ENCODE data around the gene ARHGEF17. TPM values are rescaled to one million over a fixed set of nuclear protein-coding genes. Genes with fewer than 3 reads are reported as not detected.
"Not testable (repeated sequence)": the region's sequence is repeated elsewhere in the genome, so short reads cannot be mapped to it uniquely, and the experiment has no call there.

The ARHGEF17 gene
- total and polyA plus RNA-seq, 2 of the 8 experiments (the other 6 are each of a cell fraction or from before 2014, with no cell fraction given): 11.3 to 14.6 TPM

DNA sequence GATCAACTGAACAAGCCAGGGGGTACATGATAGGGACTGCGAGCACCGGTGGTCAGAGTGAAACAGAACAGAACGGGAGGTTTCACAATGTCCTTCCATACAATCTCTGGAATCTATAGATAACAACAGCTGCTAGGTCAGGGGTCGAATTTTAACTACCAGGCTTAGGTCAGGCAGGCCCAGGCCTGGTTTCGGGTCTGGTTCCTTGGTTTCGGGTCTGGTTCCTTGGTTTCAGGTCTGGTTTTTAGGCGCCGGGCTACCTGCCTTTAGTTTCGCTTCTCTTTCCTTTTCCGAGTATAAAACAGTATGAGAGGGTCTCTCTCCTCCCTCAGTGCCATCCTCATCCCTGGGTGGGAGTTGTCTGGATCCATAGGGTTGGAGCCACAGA is 36.6 kb upstream of the ARHGEF17 start:
- CTCF ChIA-PET (ENCODE audit: partially characterized antibody): interaction anchor here (0.6 to 16.5 kb wide), 10 partner anchors 10 to 88 kb away, joined by 3 to 173 read pairs (median 7); no protein-coding TSS in a partner anchor
- DNase-seq (ENCODE audit: low read depth in 1 of 2, low spot score in 2 of 2); POLR2A ChIA-PET (ENCODE audit: partially characterized antibody); H3K4ac ChIP-seq (replicated peaks; ENCODE audit: insufficient read length, low read depth, low read length); H2BK20ac ChIP-seq (ENCODE audit: low read length); H3K4me2 ChIP-seq (ENCODE audit: insufficient read depth in 1 of 2, low read depth in 2 of 2, low read length in 2 of 2); H2BK5ac ChIP-seq (ENCODE audit: low read depth, low read length); H3K23me2 ChIP-seq (ENCODE audit: low read depth, low read length); H3K14ac ChIP-seq (ENCODE audit: insufficient read length); H3K18ac ChIP-seq (ENCODE audit: extremely low read depth, low read length); H3K79me1 ChIP-seq (ENCODE audit: low read depth, low read length); H3K79me2 ChIP-seq (ENCODE audit: control insufficient read depth in 1 of 2, insufficient read depth in 2 of 2, low read length in 2 of 2); H2BK120ac ChIP-seq (replicated peaks; ENCODE audit: low read depth, low read length); H3K9me3 ChIP-seq (ENCODE audit: insufficient read depth in 2 of 2, low read depth in 1 of 2, low read length in 1 of 2); H3K9ac ChIP-seq (replicated peaks in 1 of 4; ENCODE audit: extremely low read depth in 1 of 4, low read depth in 3 of 4, low read length in 3 of 4); H4K5ac ChIP-seq (ENCODE audit: insufficient read length, low read depth, low read length); H4K8ac ChIP-seq (ENCODE audit: extremely low read depth, insufficient read depth, low read length); H3K27ac ChIP-seq (ENCODE audit: low read depth, low read length); FAIRE-seq; H3K4me3 ChIP-seq (ENCODE audit: extremely low read depth in 1 of 4, insufficient read depth in 2 of 4, low read depth in 3 of 4, low read length in 4 of 4); H2BK15ac ChIP-seq (ENCODE audit: low read length); H2AK5ac ChIP-seq (ENCODE audit: low read depth, low read length); H4K91ac ChIP-seq (replicated peaks; ENCODE audit: insufficient read length, low read length); H3K23ac ChIP-seq (ENCODE audit: insufficient read length); H3K56ac ChIP-seq (replicated peaks; ENCODE audit: insufficient read length, low read depth, low read length); H4K20me1 ChIP-seq (replicated peaks in 1 of 2; ENCODE audit: control insufficient read depth in 1 of 2, insufficient read depth in 2 of 2, low read length in 2 of 2); H3K36me3 ChIP-seq (ENCODE audit: control insufficient read depth in 2 of 4, insufficient read depth in 4 of 4, low read length in 3 of 4); H3K27me3 ChIP-seq (replicated peaks in 1 of 4; ENCODE audit: control insufficient read depth in 3 of 4, extremely low read depth in 1 of 4, insufficient read depth in 3 of 4, low read length in 3 of 4): not testable (repeated sequence)
- WGBS, 2 experiments (ENCODE audit: extremely low coverage in 1 of 2, insufficient coverage in 1 of 2, insufficient read length in 1 of 2, insufficient replicate concordance in 2 of 2, low coverage in 1 of 2, low lambda C conversion rate in 2 of 2, missing lambda C conversion rate in 1 of 2): 82% methylated on average over 8 of the region's 10 CpGs; no CpG with 5 or more reads in 1 of the 2 experiments
- Histone ChIP-seq H2BK12ac (ENCODE audit: low read depth, low read length) (0 out of 2 replicates have a peak overlapping the region, but pooled peaks have one; percentile 1), H3K4me1 (replicated peaks in 1 of 4; ENCODE audit: control insufficient read depth in 3 of 4, insufficient read depth in 4 of 4, low read length in 3 of 4) (peaks cover 0 to 15% (median 9%) of the 10 kb centered on the region in 4 experiments; a peak in 5 of 7 replicates), H2AFZ (ENCODE audit: low read length) (peak overlapping the region; percentile 67)

All from H1 (cell line).